Cardiac fibroblast (primary cell): ENCODE results near the gene PARP1.
A peak's percentile ranks its signal among the peaks of the same experiment; 100 is the strongest.

ENCODE experiments used
- DNase-seq, 2 donors: peaks; one replicate each; pipeline versions ENCODE4 v3.0.0 to v3.0.0-alpha.2; 2010; ENCODE audit warnings: low read depth in 2 of 2
- H3K4me3 ChIP-seq, 2 donors: replicated peaks in 1 of 2; 1 replicate in 1 of 2; 2 replicates in 1 of 2; pipeline ENCODE4 v1.5.1; 2011; ENCODE audit warnings: low read depth in 2 of 2, low read length in 2 of 2, mild to moderate bottlenecking in 2 of 2, moderate library complexity in 1 of 2
- TF ChIP-seq, protein P1 (sequence below): IDR thresholded peaks from one replicate; pipeline ENCODE4 v1.5.1; 2011; ENCODE audit warnings: low read depth, mild to moderate bottlenecking, low read length, inconsistent platforms

The PARP1 gene

GRCh38 chr1:226364514-226364899 is 43.4 kb downstream of the PARP1 start:
- no peak overlapping the region for H3K4me3 ChIP-seq
- TF ChIP-seq, protein P1, sequence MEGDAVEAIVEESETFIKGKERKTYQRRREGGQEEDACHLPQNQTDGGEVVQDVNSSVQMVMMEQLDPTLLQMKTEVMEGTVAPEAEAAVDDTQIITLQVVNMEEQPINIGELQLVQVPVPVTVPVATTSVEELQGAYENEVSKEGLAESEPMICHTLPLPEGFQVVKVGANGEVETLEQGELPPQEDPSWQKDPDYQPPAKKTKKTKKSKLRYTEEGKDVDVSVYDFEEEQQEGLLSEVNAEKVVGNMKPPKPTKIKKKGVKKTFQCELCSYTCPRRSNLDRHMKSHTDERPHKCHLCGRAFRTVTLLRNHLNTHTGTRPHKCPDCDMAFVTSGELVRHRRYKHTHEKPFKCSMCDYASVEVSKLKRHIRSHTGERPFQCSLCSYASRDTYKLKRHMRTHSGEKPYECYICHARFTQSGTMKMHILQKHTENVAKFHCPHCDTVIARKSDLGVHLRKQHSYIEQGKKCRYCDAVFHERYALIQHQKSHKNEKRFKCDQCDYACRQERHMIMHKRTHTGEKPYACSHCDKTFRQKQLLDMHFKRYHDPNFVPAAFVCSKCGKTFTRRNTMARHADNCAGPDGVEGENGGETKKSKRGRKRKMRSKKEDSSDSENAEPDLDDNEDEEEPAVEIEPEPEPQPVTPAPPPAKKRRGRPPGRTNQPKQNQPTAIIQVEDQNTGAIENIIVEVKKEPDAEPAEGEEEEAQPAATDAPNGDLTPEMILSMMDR: no peak
- DNase-seq: peak in 1 of 2 donors; percentile 39

- TF ChIP-seq, protein P1: no peak
- no peak overlapping the region for H3K4me3 ChIP-seq
- DNase-seq: peak in 1 of 2 donors; percentile 8
Measured at GRCh38 chr1:226363801-226364513, 43.9 kb downstream of the PARP1 start.

- no peak overlapping the region for H3K4me3 ChIP-seq
- DNase-seq: no peak
- TF ChIP-seq, protein P1: no peak
Measured at GRCh38 chr1:226362891-226363447, 44.9 kb downstream of the PARP1 start.

GRCh38 chr1:226362361-226362760 is 45.5 kb downstream of the PARP1 start:
- TF ChIP-seq, protein P1: no peak
- no peak for DNase-seq
- no peak overlapping the region for H3K4me3 ChIP-seq

DNA sequence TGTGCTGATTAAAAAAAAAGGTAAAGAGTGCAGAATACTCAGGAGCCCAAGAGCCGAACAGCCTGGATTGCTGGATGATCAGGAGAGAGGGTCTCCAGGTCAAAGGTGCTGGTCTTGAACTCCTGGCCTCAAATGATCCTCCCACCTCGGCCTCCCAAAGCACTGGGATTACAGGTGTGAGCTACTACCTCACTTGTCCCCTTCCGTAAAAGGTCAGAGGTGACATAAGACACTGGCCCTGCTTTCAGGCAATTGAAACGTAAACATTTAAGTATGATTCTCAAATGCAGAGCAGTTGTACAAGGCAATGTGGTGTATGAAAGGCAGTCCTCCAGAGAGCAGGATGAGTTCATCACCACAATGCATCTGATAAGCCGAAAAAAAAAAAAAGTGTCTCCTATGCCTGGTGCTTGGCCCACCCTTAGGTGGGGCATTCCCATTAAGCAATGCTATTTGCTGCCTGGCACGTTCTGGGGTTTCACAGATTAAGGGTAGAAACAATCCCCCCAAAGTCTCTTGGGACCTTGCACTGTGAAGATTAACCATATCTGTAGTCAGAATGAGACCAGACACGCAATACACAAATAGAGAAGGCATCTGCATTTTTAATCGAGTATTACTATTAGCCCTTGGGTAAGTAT is 47.7 kb downstream of the PARP1 start:
- DNase-seq: no peak
- H3K4me3 ChIP-seq: no peak overlapping the region
- TF ChIP-seq, protein P1: no peak

DNA sequence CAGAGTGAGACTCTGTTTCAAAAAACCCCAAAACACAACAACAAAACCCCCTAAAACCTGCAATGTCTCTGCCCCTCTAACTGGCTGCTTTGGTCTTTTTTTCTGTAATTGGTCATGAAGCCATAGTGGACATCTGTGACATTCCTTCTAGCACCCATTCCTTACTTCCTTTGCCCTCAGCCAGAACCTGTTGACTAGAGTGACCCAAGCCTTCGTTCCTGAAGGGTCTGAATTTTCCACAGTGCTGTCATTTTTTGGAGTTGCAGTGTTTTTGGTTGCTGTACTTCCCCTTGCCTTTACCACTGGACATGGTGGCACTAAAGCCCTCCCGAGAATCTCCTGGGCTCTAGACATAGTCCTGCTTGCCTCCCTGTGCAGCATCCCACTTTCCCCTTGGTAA is 50.5 kb downstream of the PARP1 start:
- no peak for DNase-seq
- no peak overlapping the region for H3K4me3 ChIP-seq
- TF ChIP-seq, protein P1: no peak
